DND-41 (cell line): ENCODE measurements around the gene DHCR24.

ENCODE experiments used
- ATAC-seq: fragments of 200-7000 bp; cut with Tn5 transposase; 3 replicates; pipeline ENCODE4 v1.9.1; 2021; ENCODE audit warnings: low read depth; ENCODE audit not compliant: insufficient read depth
- DNase-seq: peaks from one replicate; pipeline ENCODE4 v3.0.0-alpha.2; 2020
- H2AFZ ChIP-seq: 2 replicates; pipeline ENCODE4 v1.6.0; 2012; ENCODE audit warnings: low read depth, low read length
- H3K27ac ChIP-seq: 2 replicates; pipeline ENCODE4 v1.5.1; 2012; ENCODE audit warnings: low read length, inconsistent platforms
- H3K27me3 ChIP-seq: fragments of 200-600 bp; sonication (generic); 2 replicates; pipeline ENCODE4 v1.6.0; 2012; ENCODE audit warnings: low read length, mild to moderate bottlenecking, inconsistent platforms; ENCODE audit not compliant: insufficient read depth, poor library complexity
- H3K36me3 ChIP-seq: 2 replicates; pipeline ENCODE4 v1.5.1; 2012; ENCODE audit warnings: low read length, inconsistent platforms; ENCODE audit not compliant: insufficient read depth
- H3K4me1 ChIP-seq: 2 replicates; pipeline ENCODE4 v1.5.1; 2012; ENCODE audit warnings: mild to moderate bottlenecking, low read length; ENCODE audit not compliant: insufficient read depth
- H3K4me2 ChIP-seq: 2 replicates; pipeline ENCODE4 v1.6.0; 2012; ENCODE audit warnings: mild to moderate bottlenecking, moderate library complexity, low read length, inconsistent platforms; ENCODE audit not compliant: insufficient read depth
- H3K4me3 ChIP-seq, 2 experiments: fragments of 200-600 bp in 1 of 2; shearing (Covaris generic) in 1 of 2; 2 replicates each; pipeline ENCODE4 v1.5.1; 2012 to 2016; ENCODE audit warnings: inconsistent platforms in 2 of 2, low read length in 2 of 2, mild to moderate bottlenecking in 2 of 2, low read depth in 1 of 2, moderate library complexity in 1 of 2
- H3K79me2 ChIP-seq: 2 replicates; pipeline ENCODE4 v1.6.0; 2012; ENCODE audit warnings: low read length, inconsistent platforms; ENCODE audit not compliant: insufficient read depth
- H3K9ac ChIP-seq: 2 replicates; pipeline ENCODE4 v1.6.0; 2012; ENCODE audit warnings: low read depth, mild to moderate bottlenecking, inconsistent platforms, low read length, moderate library complexity
- H3K9me3 ChIP-seq: 2 replicates; pipeline ENCODE4 v1.5.1; 2012; ENCODE audit warnings: low read length, moderate library complexity, mild to moderate bottlenecking, inconsistent platforms; ENCODE audit not compliant: insufficient read depth, severe bottlenecking
- H4K20me1 ChIP-seq: 2 replicates; pipeline ENCODE4 v1.6.0; 2012; ENCODE audit warnings: low read length; ENCODE audit not compliant: insufficient read depth
- EZH2 ChIP-seq: IDR thresholded peaks from 3 replicates; pipeline ENCODE4 v1.6.1; 2012; ENCODE audit warnings: borderline replicate concordance, low read depth, mild to moderate bottlenecking, moderate library complexity, low read length, inconsistent platforms; ENCODE audit not compliant: severe bottlenecking
- TF ChIP-seq, protein P1 (sequence below): IDR thresholded peaks from 2 replicates; pipeline ENCODE4 v1.5.1; 2012; ENCODE audit warnings: borderline replicate concordance, low read length, moderate library complexity, mild to moderate bottlenecking; ENCODE audit not compliant: poor library complexity, severe bottlenecking; ENCODE audit errors: extremely low read depth

Gene DHCR24

DNA sequence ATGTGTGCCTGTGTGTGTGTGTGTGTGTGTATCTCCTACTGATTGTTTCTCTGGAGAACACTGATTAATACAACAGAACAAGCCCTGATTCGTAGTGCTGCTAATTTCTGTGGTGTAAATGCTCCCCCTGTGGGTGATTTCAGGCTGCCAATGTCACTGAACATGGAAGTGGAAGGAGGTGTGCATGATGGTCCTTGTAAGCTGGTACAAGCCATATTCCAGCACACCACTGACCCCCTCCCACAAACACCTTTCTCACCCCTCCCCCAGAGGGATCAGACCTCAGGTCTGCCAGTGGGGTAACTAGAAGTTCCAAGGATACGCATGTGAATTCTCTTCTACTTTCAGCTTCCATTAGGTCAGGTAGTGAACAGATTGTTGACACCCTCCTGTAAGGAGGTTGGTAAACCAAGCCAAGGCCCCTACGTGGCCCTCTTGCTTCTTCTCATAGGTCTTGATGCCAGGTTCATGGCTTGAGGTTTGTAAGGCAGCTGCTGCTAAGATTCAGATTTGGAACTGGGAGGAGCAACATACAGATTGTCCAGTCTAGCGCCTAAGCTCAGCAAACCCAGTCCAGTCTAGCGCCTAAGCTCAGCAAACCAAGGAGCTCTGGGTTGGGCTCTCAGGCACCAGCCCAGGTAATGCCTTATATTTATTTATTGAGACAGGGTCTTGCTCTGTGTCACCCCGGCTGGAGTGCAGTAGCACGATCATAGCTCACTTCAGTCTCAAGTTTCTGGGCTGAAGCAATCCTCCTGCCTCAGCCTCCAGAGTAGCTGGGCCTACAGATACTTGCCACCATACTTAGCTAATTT, 38.7 kb downstream of the DHCR24 start:
- Histone ChIP-seq H3K4me1 (no peaks in the 10 kb centered on the region), H2AFZ (no peak overlapping the region), H4K20me1 (peaks cover 10% of the 10 kb centered on the region; the same call in 1 of the 2 replicates), H3K4me2 (no peak overlapping the region), H3K4me3 (no peak overlapping the region), H3K36me3 (peaks cover 67% of the 10 kb centered on the region), H3K27me3 (no peaks in the 10 kb centered on the region), H3K79me2 (no peaks in the 10 kb centered on the region), H3K27ac (no peak overlapping the region), H3K9ac (no peak overlapping the region), H3K9me3 (no peaks in the 10 kb centered on the region)
- DNase-seq (no peak), ATAC-seq (peak; percentile 21; the same call in 2 of the 3 replicates)
- TF ChIP-seq EZH2: no peak
- TF ChIP-seq, protein P1, sequence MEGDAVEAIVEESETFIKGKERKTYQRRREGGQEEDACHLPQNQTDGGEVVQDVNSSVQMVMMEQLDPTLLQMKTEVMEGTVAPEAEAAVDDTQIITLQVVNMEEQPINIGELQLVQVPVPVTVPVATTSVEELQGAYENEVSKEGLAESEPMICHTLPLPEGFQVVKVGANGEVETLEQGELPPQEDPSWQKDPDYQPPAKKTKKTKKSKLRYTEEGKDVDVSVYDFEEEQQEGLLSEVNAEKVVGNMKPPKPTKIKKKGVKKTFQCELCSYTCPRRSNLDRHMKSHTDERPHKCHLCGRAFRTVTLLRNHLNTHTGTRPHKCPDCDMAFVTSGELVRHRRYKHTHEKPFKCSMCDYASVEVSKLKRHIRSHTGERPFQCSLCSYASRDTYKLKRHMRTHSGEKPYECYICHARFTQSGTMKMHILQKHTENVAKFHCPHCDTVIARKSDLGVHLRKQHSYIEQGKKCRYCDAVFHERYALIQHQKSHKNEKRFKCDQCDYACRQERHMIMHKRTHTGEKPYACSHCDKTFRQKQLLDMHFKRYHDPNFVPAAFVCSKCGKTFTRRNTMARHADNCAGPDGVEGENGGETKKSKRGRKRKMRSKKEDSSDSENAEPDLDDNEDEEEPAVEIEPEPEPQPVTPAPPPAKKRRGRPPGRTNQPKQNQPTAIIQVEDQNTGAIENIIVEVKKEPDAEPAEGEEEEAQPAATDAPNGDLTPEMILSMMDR: peak; percentile 31

DNA sequence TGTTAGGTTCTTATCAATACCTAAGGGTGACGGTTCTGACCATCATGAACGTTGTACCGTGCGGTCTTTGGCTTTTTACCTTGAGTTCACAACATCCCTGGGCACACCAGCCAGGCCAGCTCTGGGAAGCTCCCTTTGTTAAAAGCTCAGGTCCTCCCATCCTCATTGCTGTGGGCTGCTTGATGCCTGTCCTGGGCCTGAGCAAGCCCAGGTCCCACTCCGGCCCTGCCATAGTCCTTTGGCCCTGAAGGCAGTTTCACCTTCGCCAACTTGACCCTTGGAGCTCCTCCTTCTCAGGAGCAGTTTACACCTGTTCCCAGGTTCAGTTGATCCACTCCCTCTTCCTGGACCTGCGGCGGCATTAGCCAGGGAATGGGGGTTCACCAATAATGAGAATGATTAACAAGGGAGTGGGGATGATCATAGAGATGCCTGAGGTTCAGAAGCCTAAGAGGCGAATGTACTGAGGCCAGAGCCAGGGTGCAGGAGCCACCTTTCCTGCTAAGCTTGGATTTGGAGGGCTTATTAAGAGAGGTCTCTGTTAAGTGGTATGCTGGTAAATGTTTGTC, 40.2 kb downstream of the DHCR24 start:
- no peak overlapping the region for H3K9ac ChIP-seq
- no peak overlapping the region for H3K27ac ChIP-seq
- H3K4me1 ChIP-seq: no peaks in the 10 kb centered on the region

DNA sequence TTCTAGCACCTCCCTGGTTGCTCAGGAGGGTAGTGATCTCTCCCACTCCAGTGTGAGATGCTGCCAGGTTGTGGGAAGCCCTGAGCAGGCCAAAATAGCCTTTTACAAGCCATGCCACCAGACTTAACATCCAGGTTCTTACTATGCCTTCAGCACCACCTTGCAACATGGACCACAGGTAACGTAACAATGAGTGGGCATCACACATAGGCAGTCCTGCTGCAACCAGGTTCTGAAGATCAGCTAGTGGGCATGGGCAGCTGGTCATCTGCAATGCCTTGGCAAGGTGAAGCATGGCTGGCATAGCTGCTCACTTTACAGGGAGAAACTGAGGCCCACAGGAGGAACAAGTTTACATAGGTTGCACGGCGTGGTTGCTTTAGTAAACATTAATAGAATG, 40.7 kb downstream of the DHCR24 start:
- no peaks in the 10 kb centered on the region for H3K9me3 ChIP-seq
- no peak overlapping the region for H3K27ac ChIP-seq
- H3K4me2 ChIP-seq: no peak overlapping the region
- H2AFZ ChIP-seq: no peak overlapping the region
- DNase-seq (no peak), ATAC-seq (no peak)
- H3K4me1 ChIP-seq: no peaks in the 10 kb centered on the region
- no peak overlapping the region for H3K4me3 ChIP-seq
- TF ChIP-seq EZH2: no peak
- TF ChIP-seq, protein P1: no peak
- H4K20me1 ChIP-seq: peaks cover 6% of the 10 kb centered on the region; the same call in 1 of the 2 replicates
- peaks cover 47% of the 10 kb centered on the region for H3K36me3 ChIP-seq
- no peak overlapping the region for H3K9ac ChIP-seq
- no peaks in the 10 kb centered on the region for H3K79me2 ChIP-seq
- no peaks in the 10 kb centered on the region for H3K27me3 ChIP-seq

More for the DNA sequence above, 40.2 kb downstream of the DHCR24 start:
- Histone ChIP-seq H3K27me3 (no peaks in the 10 kb centered on the region), H3K4me2 (no peak overlapping the region), H2AFZ (no peak overlapping the region), H3K36me3 (peaks cover 52% of the 10 kb centered on the region), H3K4me3 (no peak overlapping the region), H3K9me3 (no peaks in the 10 kb centered on the region), H3K79me2 (no peaks in the 10 kb centered on the region), H4K20me1 (peaks cover 6% of the 10 kb centered on the region; the same call in 1 of the 2 replicates)
- no peak for TF ChIP-seq EZH2
- TF ChIP-seq, protein P1: no peak
- ATAC-seq (no peak), DNase-seq (no peak)
